D721Med (cell line): Measurements from ENCODE around the gene LYPD4.

Experiments used
- DNase-seq: peaks from one replicate; pipeline ENCODE4 v3.0.0; 2011; ENCODE audit warnings: low spot score; ENCODE audit not compliant: insufficient read length
- FAIRE-seq: peaks from 2 replicates; lab custom pipeline; 2011; peaks lifted over from hg19 to GRCh38; lab: Jason Lieb, UNC
- CTCF ChIP-seq: IDR thresholded peaks from 2 replicates; pipeline ENCODE4 v1.5.1; 2012; ENCODE audit warnings: mild to moderate bottlenecking, control low read depth; ENCODE audit not compliant: insufficient read depth; ENCODE audit errors: missing control alignments

Gene LYPD4

GRCh38 chr19:41808663-41809566 is 35.6 kb downstream of the LYPD4 start:
- FAIRE-seq (no peak), DNase-seq (no peak)
- no peak for TF ChIP-seq CTCF

- FAIRE-seq, result no peak
- TF ChIP-seq CTCF, result no peak
- DNase-seq, result no peak
These were observed 37.3 kb downstream of the LYPD4 start for GRCh38 chr19:41807176-41807575.

- no peak for DNase-seq
- no peak for FAIRE-seq
- TF ChIP-seq CTCF, result no peak
These were observed 40.1 kb downstream of the LYPD4 start for GRCh38 chr19:41804336-41804735.

GRCh38 chr19:41802770-41803169 is 41.7 kb downstream of the LYPD4 start:
- no peak for FAIRE-seq
- no peak for TF ChIP-seq CTCF
- DNase-seq, result no peak

GRCh38 chr19:41801792-41802211 is 42.7 kb downstream of the LYPD4 start:
- FAIRE-seq, result no peak
- no peak for TF ChIP-seq CTCF
- no peak for DNase-seq

- no peak for FAIRE-seq
- TF ChIP-seq CTCF, result no peak
- no peak for DNase-seq
These were observed 43.5 kb downstream of the LYPD4 start for GRCh38 chr19:41801031-41801430.

- no peak for TF ChIP-seq CTCF
- FAIRE-seq (no peak), DNase-seq (no peak)
These were observed 45.0 kb downstream of the LYPD4 start for GRCh38 chr19:41799444-41800000.
